MM.1S (cell line): ENCODE results near the gene SIPA1.

Experiments used
- CTCF ChIP-seq: fragments of 300-600 bp; sonication (generic); IDR thresholded peaks from 2 replicates; pipeline ENCODE4 v1.5.1; 2016; ENCODE audit warnings: antibody characterized with exemption, low read length, mixed read lengths
- EZH2 ChIP-seq: fragments of 300-600 bp; sonication (generic); optimal IDR thresholded peaks from 2 replicates; pipeline ENCODE3; 2017; ENCODE audit warnings: low read depth, mild to moderate bottlenecking, antibody characterized with exemption, low read length, mixed read lengths
- EZH2phosphoT487 ChIP-seq: fragments of 300-600 bp; sonication (generic); IDR thresholded peaks from 2 replicates; pipeline ENCODE4 v1.6.1; 2018; ENCODE audit warnings: antibody characterized with exemption, low read length

- peak; percentile 88 for TF ChIP-seq CTCF
- TF ChIP-seq EZH2phosphoT487, result no peak
- TF ChIP-seq EZH2, result no peak
These were observed 49.5 kb upstream of the SIPA1 start for GRCh38 chr11:65588199-65589054.
